ENCODE data around the gene MAML3.

DNA sequence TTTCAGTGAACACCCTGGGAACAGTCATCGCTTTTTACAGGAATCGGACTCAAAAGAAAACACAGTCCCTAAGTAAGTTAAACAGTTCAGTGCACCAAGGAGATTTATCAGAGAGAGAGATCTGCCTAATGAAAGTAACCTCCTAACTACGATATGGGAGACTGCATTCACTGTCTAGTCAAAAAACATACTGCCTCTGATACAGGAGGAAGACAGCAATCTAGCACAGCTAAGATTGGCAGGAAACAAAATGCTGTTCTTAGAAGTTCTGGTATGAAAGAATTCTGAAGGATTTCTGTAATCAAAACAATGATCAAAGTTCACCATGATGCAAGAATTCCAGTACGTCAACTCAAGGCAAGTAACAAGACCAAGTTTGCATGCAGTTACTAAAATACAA lies 92.8 kb downstream of the MAML3 start:
- TF ChIP-seq EGR1 (IDR thresholded peaks at IDR 0.05) (no peak), CEBPB (IDR thresholded peaks at IDR 0.05) (no peak), YY1 (IDR thresholded peaks at IDR 0.05; ENCODE audit: low read depth) (no peak), RAD21 (IDR thresholded peaks at IDR 0.05; ENCODE audit: low read depth) (no peak), EP300 (IDR thresholded peaks at IDR 0.05; ENCODE audit: borderline replicate concordance) (no peak), FOXM1 (IDR thresholded peaks at IDR 0.05; ENCODE audit: borderline replicate concordance, low read depth) (no peak), TAF1 (IDR thresholded peaks at IDR 0.05; ENCODE audit: low read depth) (no peak), CREB1 (IDR thresholded peaks at IDR 0.05; ENCODE audit: low read depth) (no peak), ZBTB7A (IDR thresholded peaks at IDR 0.05; ENCODE audit: low read depth) (no peak), TCF12 (IDR thresholded peaks at IDR 0.05; ENCODE audit: low read depth) (no peak), NFIC (IDR thresholded peaks at IDR 0.05) (no peak)
- TF ChIP-seq, protein P1, sequence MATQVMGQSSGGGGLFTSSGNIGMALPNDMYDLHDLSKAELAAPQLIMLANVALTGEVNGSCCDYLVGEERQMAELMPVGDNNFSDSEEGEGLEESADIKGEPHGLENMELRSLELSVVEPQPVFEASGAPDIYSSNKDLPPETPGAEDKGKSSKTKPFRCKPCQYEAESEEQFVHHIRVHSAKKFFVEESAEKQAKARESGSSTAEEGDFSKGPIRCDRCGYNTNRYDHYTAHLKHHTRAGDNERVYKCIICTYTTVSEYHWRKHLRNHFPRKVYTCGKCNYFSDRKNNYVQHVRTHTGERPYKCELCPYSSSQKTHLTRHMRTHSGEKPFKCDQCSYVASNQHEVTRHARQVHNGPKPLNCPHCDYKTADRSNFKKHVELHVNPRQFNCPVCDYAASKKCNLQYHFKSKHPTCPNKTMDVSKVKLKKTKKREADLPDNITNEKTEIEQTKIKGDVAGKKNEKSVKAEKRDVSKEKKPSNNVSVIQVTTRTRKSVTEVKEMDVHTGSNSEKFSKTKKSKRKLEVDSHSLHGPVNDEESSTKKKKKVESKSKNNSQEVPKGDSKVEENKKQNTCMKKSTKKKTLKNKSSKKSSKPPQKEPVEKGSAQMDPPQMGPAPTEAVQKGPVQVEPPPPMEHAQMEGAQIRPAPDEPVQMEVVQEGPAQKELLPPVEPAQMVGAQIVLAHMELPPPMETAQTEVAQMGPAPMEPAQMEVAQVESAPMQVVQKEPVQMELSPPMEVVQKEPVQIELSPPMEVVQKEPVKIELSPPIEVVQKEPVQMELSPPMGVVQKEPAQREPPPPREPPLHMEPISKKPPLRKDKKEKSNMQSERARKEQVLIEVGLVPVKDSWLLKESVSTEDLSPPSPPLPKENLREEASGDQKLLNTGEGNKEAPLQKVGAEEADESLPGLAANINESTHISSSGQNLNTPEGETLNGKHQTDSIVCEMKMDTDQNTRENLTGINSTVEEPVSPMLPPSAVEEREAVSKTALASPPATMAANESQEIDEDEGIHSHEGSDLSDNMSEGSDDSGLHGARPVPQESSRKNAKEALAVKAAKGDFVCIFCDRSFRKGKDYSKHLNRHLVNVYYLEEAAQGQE (IDR thresholded peaks at IDR 0.05; ENCODE audit: low read depth), result no peak
- TF ChIP-seq, protein P2, sequence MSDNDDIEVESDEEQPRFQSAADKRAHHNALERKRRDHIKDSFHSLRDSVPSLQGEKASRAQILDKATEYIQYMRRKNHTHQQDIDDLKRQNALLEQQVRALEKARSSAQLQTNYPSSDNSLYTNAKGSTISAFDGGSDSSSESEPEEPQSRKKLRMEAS (IDR thresholded peaks at IDR 0.05), result no peak
- TF ChIP-seq, protein P3, sequence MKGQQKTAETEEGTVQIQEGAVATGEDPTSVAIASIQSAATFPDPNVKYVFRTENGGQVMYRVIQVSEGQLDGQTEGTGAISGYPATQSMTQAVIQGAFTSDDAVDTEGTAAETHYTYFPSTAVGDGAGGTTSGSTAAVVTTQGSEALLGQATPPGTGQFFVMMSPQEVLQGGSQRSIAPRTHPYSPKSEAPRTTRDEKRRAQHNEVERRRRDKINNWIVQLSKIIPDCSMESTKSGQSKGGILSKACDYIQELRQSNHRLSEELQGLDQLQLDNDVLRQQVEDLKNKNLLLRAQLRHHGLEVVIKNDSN (IDR thresholded peaks at IDR 0.05), result no peak

Measured in Ishikawa (cell line).